PC-9 (cell line): Measurements from ENCODE around the gene NKAIN2.
A peak's percentile ranks its signal among the peaks of the same experiment; 100 is the strongest.

Experiments used
- EZH2 ChIP-seq: fragments of 200-600 bp; sonication (generic); IDR thresholded peaks from 2 replicates; pipeline ENCODE4 v1.8.0; 2017; ENCODE audit warnings: antibody characterized with exemption, low read depth
- TF ChIP-seq, protein P1 (sequence below): fragments of 200-600 bp; sonication (generic); conservative IDR thresholded peaks from 2 replicates; pipeline ENCODE4 v1.6.1; 2017; ENCODE audit warnings: mixed run types, antibody characterized with exemption, mild to moderate bottlenecking, moderate library complexity

DNA sequence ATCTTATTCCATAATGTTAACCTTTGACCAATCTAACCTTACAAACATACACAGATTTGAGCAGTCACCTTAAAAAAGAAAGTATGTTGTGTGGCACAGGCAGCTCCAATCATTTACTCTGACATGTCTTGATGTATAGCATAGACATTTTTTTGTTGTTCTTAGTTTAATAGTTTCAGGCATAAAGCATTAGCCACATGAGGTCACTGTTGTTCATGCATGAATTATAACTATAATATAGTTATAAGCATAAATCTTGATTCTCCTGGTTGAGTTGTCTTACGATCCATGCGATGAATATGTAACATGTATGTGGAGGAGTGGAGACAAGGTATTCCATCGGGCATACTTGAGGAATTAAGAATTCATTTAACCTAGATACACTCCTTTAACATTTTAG lies 26.1 kb upstream of the NKAIN2 start:
- TF ChIP-seq, protein P1, sequence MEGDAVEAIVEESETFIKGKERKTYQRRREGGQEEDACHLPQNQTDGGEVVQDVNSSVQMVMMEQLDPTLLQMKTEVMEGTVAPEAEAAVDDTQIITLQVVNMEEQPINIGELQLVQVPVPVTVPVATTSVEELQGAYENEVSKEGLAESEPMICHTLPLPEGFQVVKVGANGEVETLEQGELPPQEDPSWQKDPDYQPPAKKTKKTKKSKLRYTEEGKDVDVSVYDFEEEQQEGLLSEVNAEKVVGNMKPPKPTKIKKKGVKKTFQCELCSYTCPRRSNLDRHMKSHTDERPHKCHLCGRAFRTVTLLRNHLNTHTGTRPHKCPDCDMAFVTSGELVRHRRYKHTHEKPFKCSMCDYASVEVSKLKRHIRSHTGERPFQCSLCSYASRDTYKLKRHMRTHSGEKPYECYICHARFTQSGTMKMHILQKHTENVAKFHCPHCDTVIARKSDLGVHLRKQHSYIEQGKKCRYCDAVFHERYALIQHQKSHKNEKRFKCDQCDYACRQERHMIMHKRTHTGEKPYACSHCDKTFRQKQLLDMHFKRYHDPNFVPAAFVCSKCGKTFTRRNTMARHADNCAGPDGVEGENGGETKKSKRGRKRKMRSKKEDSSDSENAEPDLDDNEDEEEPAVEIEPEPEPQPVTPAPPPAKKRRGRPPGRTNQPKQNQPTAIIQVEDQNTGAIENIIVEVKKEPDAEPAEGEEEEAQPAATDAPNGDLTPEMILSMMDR: peak; percentile 48; the same call in 1 of the 2 replicates
- TF ChIP-seq EZH2: no peak
